Right atrium auricular region (tissue), 2 donors: ENCODE results near the gene RAMP3. TPM values are rescaled to one million over a fixed set of nuclear protein-coding genes. Genes with fewer than 3 reads are reported as not detected.

Experiments
- DNase-seq: peaks from one replicate; pipeline ENCODE4 v3.0.0-alpha.2; 2019; ENCODE audit warnings: low spot score
- H3K27ac ChIP-seq, 2 donors: fragments of 200-600 bp; sonication (generic); 1 replicate in 1 of 2; 2 replicates in 1 of 2; pipeline ENCODE4 v1.5.1; 2016 to 2019
- H3K27me3 ChIP-seq, 2 donors: fragments of 200-600 bp; sonication (generic); one replicate each; pipeline versions ENCODE4 v1.5.1 to v1.6.0; 2017 to 2019
- H3K36me3 ChIP-seq: fragments of 200-600 bp; sonication (generic); one replicate; pipeline ENCODE4 v1.5.1; 2016
- H3K4me1 ChIP-seq, 2 donors: fragments of 200-600 bp; sonication (generic); one replicate each; pipeline versions ENCODE4 v1.5.1 to v1.6.0; 2017 to 2019
- H3K4me3 ChIP-seq, 2 donors: fragments of 200-600 bp; sonication (generic); 1 replicate in 1 of 2; 2 replicates in 1 of 2; pipeline ENCODE4 v1.5.1; 2017 to 2019; ENCODE audit warnings: mild to moderate bottlenecking in 1 of 2, moderate library complexity in 1 of 2
- H3K9me3 ChIP-seq, 2 donors: fragments of 200-600 bp; sonication (generic); one replicate each; pipeline ENCODE4 v1.5.1; 2019
- total RNA-seq, 2 donors: library from RNA; depleted of rRNA; stranded (reverse); fragments of >200 nt; gene quantifications; one replicate each; pipeline ENCODE4 v1.1.0, GENCODE V29; 2016
- TF ChIP-seq, protein P1 (sequence below), 2 donors: fragments of 200-600 bp; sonication (generic); IDR thresholded peaks; one replicate each; pipeline ENCODE4 v1.5.1; 2019; ENCODE audit warnings: antibody characterized with exemption in 2 of 2

The RAMP3 gene
- total RNA-seq, 2 donors from 2014 or later: 62.0 to 77.2 TPM

DNA sequence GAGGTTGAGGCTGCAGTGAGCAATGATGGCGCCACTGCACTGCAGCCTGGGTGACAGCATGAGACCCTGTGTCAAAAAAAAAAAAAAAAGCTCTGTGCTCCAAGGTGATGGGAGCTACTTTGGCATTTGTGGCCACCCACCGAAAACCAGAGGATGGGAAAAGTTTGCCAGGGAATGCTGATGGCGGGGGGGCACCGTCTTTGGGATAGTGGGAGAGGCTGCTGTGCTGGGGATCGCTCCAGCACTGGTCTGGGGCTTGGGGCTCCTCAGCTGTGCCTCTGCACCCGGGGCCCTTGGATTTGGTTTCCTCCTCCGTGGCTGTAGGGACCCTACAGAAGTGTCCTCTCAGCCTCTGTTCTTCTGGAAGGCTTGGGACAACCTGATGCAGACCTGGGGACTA is 11.7 kb upstream of the RAMP3 start:
- Histone ChIP-seq H3K9me3 (no peaks in the 10 kb centered on the region), H3K4me3 (no peak overlapping the region), H3K4me1 (no peaks in the 10 kb centered on the region), H3K27me3 (no peaks in the 10 kb centered on the region), H3K36me3 (no peaks in the 10 kb centered on the region), H3K27ac (no peak overlapping the region)
- no peak for DNase-seq
- TF ChIP-seq, protein P1, sequence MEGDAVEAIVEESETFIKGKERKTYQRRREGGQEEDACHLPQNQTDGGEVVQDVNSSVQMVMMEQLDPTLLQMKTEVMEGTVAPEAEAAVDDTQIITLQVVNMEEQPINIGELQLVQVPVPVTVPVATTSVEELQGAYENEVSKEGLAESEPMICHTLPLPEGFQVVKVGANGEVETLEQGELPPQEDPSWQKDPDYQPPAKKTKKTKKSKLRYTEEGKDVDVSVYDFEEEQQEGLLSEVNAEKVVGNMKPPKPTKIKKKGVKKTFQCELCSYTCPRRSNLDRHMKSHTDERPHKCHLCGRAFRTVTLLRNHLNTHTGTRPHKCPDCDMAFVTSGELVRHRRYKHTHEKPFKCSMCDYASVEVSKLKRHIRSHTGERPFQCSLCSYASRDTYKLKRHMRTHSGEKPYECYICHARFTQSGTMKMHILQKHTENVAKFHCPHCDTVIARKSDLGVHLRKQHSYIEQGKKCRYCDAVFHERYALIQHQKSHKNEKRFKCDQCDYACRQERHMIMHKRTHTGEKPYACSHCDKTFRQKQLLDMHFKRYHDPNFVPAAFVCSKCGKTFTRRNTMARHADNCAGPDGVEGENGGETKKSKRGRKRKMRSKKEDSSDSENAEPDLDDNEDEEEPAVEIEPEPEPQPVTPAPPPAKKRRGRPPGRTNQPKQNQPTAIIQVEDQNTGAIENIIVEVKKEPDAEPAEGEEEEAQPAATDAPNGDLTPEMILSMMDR (IDR thresholded peaks at IDR 0.05): no peak

DNA sequence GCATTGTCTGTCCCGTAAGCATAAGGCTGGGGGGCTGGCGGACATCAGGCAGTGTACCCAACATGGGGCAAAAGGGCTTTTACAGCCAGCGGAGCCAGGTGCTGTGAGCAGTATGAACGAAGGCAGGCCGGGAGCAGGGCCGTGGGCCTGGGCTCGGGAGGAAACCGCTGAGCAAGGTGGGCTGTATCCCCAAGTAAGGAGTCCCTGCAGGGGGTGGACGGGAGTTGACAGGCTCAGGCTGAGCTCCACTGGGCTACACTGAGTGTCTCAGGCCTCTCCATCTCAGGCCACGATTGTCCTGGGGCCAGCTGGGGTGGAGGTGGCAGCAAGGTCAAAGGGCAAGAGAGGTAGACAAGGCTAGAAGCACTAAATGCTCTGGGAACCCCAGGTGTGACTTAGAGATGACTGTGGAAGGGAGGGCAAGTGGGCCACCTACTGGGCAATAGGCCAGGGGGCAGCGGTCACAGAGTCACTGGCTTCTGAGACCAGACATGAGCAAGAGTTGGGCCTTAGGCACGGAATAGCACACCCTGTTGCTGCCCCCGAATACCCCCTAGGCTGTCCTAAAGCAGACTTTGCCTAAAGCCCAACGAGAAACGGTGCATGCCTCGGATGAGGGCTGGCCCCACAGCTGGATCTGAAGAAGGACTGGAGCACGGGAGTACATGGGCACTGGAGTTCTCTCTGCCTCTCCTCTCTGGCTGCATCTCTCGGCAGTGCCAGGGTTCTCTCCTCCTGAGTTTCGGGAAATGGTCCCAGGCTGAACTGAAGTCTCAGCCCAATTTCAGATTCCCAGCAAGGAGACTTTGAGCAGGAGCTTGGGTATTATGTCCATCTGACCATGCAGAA is 10.8 kb upstream of the RAMP3 start:
- Histone ChIP-seq H3K27me3 (no peaks in the 10 kb centered on the region), H3K9me3 (no peaks in the 10 kb centered on the region), H3K36me3 (no peaks in the 10 kb centered on the region), H3K4me1 (no peaks in the 10 kb centered on the region), H3K4me3 (no peak overlapping the region), H3K27ac (no peak overlapping the region)
- DNase-seq: no peak
- TF ChIP-seq, protein P1 (IDR thresholded peaks at IDR 0.05): no peak

DNA sequence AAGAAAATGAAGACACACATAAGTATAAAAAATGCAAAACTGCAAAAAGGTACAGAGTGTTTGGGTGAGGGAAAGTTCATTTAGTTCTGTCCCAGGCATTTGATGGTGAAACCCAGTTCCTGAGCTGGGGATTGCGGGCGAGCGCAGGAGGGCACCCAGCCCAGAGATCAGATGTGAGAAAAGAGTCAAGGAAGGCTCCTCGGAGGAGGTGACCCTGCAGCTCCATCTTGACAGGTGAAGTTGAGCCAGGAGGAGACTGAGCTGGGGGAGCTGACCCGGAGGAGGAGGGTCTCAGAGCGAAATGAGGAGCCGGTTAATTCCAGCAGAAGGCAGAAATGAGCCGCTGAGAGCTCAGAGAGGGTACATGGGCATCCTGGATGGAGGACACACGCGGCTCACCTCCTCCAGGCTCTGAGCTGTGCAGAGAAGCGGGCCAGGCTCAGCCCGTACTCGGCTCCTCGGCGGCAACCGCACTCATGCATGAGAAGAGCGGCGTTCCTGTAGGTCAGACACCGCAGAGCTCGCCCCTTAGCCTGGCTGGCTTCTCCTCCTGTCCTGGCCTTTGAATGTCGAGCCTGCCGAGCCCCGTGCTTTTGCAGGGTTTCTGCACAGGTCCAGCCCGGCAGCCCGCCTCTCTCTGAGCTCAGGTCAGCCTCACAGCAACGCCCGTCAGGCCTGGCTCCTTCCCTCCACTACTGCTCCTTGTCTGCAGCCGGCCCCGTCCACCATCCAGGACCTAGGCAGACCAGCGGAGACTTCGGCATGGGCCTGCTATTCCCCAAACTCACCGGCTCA is 9.5 kb upstream of the RAMP3 start:
- H3K27me3 ChIP-seq: no peaks in the 10 kb centered on the region
- no peaks in the 10 kb centered on the region for H3K4me1 ChIP-seq
- H3K9me3 ChIP-seq: no peaks in the 10 kb centered on the region
- no peak overlapping the region for H3K4me3 ChIP-seq
- TF ChIP-seq, protein P1 (IDR thresholded peaks at IDR 0.05): no peak
- DNase-seq: no peak
- H3K27ac ChIP-seq: no peak overlapping the region
- no peaks in the 10 kb centered on the region for H3K36me3 ChIP-seq

DNA sequence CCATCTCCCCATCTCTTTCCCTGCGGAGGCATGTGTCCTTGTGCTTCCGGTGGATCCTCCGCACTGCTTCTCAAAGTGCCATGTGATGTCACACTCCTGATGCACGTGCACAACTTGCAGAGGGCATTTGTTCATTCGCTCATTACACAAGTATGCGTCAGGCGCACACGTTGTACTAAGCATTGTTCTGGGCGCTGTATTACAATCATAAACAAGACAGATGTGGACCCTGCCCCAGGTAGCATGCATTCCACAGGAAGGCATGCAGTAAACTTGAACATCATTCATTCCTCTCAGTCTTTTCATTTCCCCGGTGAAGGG is 9.0 kb upstream of the RAMP3 start:
- H3K27ac ChIP-seq: no peak overlapping the region
- no peaks in the 10 kb centered on the region for H3K9me3 ChIP-seq
- H3K4me1 ChIP-seq: no peaks in the 10 kb centered on the region
- no peak for DNase-seq
- no peak overlapping the region for H3K4me3 ChIP-seq
- TF ChIP-seq, protein P1 (IDR thresholded peaks at IDR 0.05): no peak
- H3K36me3 ChIP-seq: no peaks in the 10 kb centered on the region
- no peaks in the 10 kb centered on the region for H3K27me3 ChIP-seq

DNA sequence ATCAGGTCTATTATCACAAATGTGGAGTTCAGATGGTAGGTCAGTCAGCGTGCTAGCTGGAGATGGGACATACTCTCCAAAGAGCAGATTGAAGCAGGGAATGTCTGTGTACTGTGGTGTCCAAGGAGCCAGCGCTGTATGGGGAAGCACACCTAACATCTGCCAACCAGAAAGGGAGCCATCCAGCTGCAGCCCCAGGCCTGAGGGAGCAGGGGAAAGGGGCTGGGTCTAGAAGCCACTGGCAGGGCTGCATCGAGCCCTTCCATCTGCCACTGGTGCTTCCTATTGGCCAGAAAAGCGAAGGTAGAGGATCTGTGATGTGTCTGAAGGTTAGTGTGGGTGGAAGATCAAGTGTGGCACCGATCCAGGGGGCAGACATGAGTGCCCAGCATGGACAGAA is 8.0 kb upstream of the RAMP3 start:
- Histone ChIP-seq H3K27ac (no peak overlapping the region), H3K4me3 (no peak overlapping the region), H3K9me3 (no peaks in the 10 kb centered on the region), H3K27me3 (no peaks in the 10 kb centered on the region), H3K36me3 (no peaks in the 10 kb centered on the region), H3K4me1 (peaks cover 0 to under 1% of the 10 kb centered on the region in 2 donors)
- DNase-seq: no peak
- TF ChIP-seq, protein P1 (IDR thresholded peaks at IDR 0.05): no peak
